Activated CD8-positive, alpha-beta memory T cell treated with anti-CD3 and anti-CD28 coated beads for 4 hours (primary cell): Measurements from ENCODE around the gene IPPK.

ENCODE experiments used
- DNase-seq, 2 donors: peaks; one replicate each; pipeline ENCODE4 v3.0.0-alpha.2; 2020; ENCODE audit warnings: low read depth in 2 of 2

The IPPK gene

GRCh38 chr9:92669890-92670708 is at the start of gene IPPK:
Gene IPPK, minus strand, starts transcription at chr9:92670131. Its CDS starts 143 bp downstream, at chr9:92669988.
- DNase-seq = peak; percentile 96 to 97

DNA sequence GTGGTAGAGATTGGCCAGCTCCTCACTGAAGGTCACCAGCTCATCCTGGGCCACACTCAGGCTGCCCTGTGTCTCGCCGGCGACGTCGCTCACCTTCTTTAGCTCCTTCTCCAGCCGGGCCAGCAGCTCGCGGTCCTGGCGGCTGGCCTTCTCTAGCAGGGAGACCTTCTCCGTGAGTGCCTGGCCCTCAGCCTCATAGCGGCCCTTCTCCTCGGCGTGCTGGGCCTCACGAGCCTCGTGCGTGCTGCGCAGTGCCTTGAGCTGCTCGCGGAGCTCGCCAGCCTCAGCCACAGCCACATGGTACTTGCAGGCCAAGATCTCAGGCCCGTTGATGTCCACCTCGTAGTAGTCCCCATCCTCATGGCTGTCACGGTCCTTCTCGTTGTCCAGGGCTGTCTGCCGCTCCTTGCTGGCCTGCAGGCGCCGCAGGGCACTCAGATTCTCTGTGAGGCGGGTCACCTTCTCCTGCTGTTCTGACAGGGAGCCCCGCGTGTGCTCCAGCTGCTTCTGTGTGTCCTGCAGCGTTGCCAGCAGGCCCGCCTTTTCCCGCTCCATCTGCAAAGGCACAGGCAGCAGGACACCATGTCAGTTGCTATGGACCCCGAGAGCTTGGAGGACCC is 49.2 kb upstream of the IPPK start:
- no peak for DNase-seq

GRCh38 chr9:92718086-92719001 is 48.4 kb upstream of the IPPK start:
- DNase-seq = no peak

- DNase-seq = no peak
These were observed 47.5 kb upstream of the IPPK start for GRCh38 chr9:92717201-92718085.

DNA sequence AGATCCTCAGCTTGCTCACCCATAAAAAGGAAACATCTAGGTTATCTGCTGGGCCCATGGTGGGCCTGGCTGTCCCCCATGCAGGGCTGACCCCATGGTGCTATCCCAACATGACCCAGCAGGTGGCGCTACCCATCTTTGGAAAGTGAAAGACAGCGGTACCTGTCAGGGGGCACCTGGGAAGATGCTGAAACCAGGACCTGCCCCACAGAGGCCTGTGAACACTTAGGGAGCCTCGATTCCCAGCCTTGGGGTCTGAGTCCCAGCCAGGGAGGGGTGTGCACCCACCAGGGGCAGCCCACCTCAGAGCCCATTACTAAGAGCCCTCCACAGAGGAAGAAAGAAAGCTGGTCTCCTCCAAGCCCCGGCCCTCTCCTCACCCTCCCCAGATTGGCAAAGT is 46.6 kb upstream of the IPPK start:
- DNase-seq = peak; percentile 61 to 73

DNA sequence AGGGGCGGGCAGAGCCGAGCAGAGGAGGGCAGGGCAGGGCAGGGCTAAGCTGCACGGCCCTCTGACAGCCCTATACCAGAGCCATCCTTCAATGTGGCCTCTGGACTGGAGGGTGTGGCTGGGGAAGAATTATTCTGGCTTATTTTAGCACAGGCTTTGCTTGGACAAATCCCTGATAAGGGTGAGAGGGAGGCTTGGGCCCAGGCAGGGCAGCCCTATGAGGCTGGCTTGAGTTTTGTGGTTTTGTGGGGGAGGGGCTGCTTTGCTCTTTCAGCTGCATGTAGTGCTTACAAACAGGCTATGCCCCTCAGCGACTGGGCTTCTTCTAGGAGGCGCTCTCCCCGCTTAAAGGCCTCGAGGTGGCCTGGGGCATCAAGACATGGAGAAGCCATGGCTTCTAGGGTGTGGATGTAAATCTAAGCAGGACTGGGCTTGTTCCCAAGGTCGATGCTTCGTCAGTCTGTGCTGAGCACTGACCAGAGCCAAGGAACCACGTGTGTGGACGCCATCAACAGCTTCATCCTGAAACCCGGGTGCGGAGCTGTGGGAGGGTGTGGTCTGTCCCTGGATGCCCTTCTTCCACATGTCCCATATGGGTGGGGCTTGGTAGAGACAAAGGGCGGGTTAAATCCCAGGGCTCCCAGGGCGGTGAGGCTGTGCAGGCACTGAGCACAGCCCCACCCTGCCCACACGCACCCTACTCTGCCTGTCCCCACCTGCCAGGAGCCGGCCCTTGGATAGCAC is 45.7 kb upstream of the IPPK start:
- no peak for DNase-seq

GRCh38 chr9:92714787-92715487 is 45.0 kb upstream of the IPPK start:
- DNase-seq = no peak

DNA sequence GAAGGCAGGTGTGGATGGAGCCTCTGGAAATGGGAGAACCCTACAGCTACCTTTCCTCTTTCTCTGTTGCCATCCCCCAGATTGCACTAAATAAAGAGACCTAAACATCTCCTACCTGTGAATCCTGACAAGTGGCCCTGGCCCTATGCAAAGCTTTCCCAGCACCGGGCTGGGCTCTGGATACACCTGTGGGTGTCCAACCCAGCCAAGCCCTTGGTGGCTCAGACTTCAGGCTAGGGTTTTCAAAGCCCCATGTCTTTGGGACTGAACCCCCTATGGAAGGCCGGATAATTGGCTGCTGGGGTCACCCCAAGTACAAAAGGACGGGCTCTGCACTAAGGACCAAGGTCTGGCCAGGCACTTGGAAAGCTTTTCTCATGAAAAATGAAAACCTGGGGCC is 44.1 kb upstream of the IPPK start:
- DNase-seq = no peak

- no peak for DNase-seq
These were observed 43.6 kb upstream of the IPPK start for GRCh38 chr9:92713528-92713927.

- DNase-seq = no peak
These were observed 42.8 kb upstream of the IPPK start for GRCh38 chr9:92712767-92713166.

DNA sequence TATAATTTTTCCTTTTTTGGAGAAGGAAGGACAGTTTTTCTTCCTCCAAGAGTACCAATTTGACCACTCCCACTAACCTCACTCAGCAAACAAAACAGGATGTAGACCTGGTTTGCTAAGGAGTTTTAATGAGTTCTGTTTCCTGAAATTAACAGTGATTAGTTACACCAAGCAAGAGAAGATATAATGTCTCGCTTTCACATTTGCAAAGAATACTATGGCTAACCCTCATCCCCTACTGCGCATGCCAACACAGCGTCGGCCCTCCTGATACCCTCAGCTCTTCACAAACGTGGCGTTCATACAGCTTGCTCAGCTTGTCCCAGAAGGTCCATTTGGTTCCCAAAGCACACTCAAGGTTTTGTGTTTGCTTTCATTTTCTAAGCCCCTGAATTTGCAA is 41.9 kb upstream of the IPPK start:
- DNase-seq = no peak

DNA sequence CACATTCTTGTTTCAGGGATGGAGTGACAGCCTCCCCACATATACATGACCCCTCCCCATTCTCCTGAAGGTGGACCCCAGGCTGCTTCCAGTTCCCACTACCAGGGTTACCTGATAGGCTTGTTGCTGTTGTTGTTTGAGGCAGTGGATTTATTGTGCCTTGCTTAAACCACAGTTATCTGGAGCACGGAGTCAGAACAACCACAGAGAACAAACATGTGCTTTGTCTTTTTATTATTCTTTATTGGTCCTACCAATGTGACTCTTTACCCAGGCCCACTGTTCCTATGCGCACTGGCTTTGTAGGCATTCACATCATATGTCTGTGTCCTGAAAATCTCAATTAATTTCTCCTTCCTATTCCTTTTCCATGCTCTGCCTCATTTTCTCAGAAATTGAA is 41.2 kb upstream of the IPPK start:
- no peak for DNase-seq

- DNase-seq = no peak
These were observed 40.4 kb upstream of the IPPK start for GRCh38 chr9:92710368-92710767.

DNA sequence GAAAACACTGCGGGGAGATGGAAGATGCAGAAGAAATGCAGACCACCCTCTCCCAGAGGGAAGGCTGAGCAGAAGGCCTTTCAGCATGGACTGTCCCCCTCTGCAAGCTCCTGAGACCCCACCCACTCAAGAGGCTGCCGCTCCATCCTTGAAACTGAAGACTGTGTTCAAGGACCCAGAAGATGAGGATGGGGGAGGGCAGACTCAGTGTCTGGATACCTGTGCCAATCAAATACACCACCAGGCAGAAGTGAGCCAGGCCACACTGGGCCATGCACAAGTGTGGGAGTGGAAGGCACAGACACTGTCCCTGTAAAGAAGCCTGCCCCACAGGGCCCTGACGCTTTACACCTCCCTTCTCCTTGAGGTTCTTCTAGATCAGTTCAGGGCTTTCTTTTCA is 40.0 kb upstream of the IPPK start:
- DNase-seq = no peak

- DNase-seq = no peak
These were observed 39.3 kb upstream of the IPPK start for GRCh38 chr9:92709240-92709639.

DNA sequence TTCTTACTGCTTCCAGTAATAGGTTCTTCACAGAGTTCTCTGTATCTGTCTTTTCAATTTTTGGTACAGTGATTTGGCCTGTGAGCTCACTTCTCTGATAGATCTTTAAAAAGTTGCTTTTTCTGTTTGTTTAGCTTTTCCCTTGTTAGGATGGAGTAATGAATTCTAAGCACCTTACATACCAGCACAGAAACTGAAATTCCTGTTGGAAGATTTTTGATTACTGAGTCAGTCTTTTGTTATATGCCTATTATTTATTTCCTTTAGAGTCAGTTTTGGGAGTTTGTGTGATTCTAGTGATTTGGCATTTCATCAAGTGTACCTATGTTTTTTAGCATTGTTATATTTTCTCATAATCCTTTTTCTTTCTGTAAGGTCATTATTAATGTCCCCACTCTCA is 37.6 kb upstream of the IPPK start:
- no peak for DNase-seq

- no peak for DNase-seq
These were observed 36.4 kb upstream of the IPPK start for GRCh38 chr9:92706218-92706940.

DNA sequence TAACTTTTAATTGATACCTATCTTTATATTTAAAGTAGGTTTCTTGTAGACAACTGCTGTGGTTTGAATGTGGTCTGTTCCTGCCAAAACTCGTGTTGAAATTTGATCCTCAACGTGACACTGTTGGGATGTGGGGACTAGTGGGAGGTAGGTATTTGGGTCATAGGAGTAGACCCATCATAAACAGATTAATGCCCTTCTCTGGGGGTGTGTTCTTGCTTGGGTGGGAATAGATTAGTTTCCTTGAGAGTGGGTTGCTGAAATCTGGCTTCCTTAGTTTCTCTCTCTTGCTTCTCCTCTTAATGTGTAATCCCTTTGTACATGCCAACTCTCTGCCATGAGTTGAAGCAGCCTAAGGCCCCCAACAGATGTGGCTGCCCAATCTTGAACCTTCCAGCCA is 34.6 kb upstream of the IPPK start:
- no peak for DNase-seq

- no peak for DNase-seq
These were observed 26.7 kb upstream of the IPPK start for GRCh38 chr9:92696619-92697018.
